Fibroblast of lung (primary cell): ENCODE data around the gene TIMM21. TPM values are rescaled to one million over a fixed set of nuclear protein-coding genes. Genes with fewer than 3 reads are reported as not detected.

Experiments
- DNase-seq, 2 donors: peaks; one replicate each; pipeline versions ENCODE4 v3.0.0 to v3.0.0-alpha.2; 2010; ENCODE audit warnings: low read depth in 2 of 2
- H2AFZ ChIP-seq: 2 replicates; pipeline ENCODE4 v1.5.1; 2012; ENCODE audit warnings: low read length, control low read depth, inconsistent platforms
- H3K27ac ChIP-seq: 2 replicates; pipeline ENCODE4 v1.5.1; 2011; ENCODE audit warnings: low read length, control low read depth; ENCODE audit not compliant: insufficient read depth
- H3K27me3 ChIP-seq: 2 replicates; pipeline ENCODE4 v1.5.1; 2011; ENCODE audit warnings: mild to moderate bottlenecking, low read length; ENCODE audit not compliant: control insufficient read depth, insufficient read depth
- H3K36me3 ChIP-seq: 2 replicates; pipeline ENCODE4 v1.5.1; 2011; ENCODE audit warnings: low read length; ENCODE audit not compliant: control insufficient read depth, insufficient read depth
- H3K4me1 ChIP-seq: 2 replicates; pipeline ENCODE4 v1.5.1; 2011; ENCODE audit warnings: low read length; ENCODE audit not compliant: control insufficient read depth, insufficient read depth; ENCODE audit errors: extremely low read depth
- H3K4me2 ChIP-seq: 2 replicates; pipeline ENCODE4 v1.5.1; 2011; ENCODE audit warnings: low read length, control low read depth; ENCODE audit not compliant: insufficient read depth; ENCODE audit errors: extremely low read depth
- H3K4me3 ChIP-seq, 4 experiments: fragments of 200-600 bp in 1 of 4; sonication (generic) in 1 of 4; replicated peaks in 1 of 4; 2 replicates each; pipeline ENCODE4 v1.5.1; 2011 to 2016; ENCODE audit warnings: low read length in 4 of 4, low read depth in 3 of 4, mild to moderate bottlenecking in 3 of 4, control low read depth in 2 of 4, inconsistent platforms in 1 of 4, mixed read lengths in 1 of 4; ENCODE audit not compliant: insufficient read depth in 1 of 4; ENCODE audit errors: control extremely low read depth in 1 of 4
- H3K79me2 ChIP-seq: 2 replicates; pipeline ENCODE4 v1.5.1; 2012; ENCODE audit warnings: mild to moderate bottlenecking, low read length, inconsistent platforms; ENCODE audit not compliant: control insufficient read depth, insufficient read depth
- H3K9ac ChIP-seq: 2 replicates; pipeline ENCODE4 v1.5.1; 2011; ENCODE audit warnings: mild to moderate bottlenecking, low read length, control low read depth; ENCODE audit not compliant: insufficient read depth
- H3K9me3 ChIP-seq: 2 replicates; pipeline ENCODE4 v1.5.1; 2012; ENCODE audit warnings: low read depth, low read length; ENCODE audit not compliant: control insufficient read depth, insufficient read depth
- H4K20me1 ChIP-seq: 2 replicates; pipeline ENCODE4 v1.5.1; 2011; ENCODE audit warnings: low read length; ENCODE audit not compliant: control insufficient read depth, insufficient read depth; ENCODE audit errors: extremely low read depth
- CTCF ChIP-seq, 2 donors: IDR thresholded peaks in 1 of 2; conservative IDR thresholded peaks in 1 of 2; 1 replicate in 1 of 2; 2 replicates in 1 of 2; pipeline ENCODE4 v1.5.1; 2011 to 2012; ENCODE audit warnings: low read length in 2 of 2, control low read depth in 1 of 2, inconsistent platforms in 1 of 2, low read depth in 1 of 2, mild to moderate bottlenecking in 1 of 2
- EZH2 ChIP-seq: IDR thresholded peaks from 2 replicates; pipeline ENCODE4 v1.5.1; 2012; ENCODE audit warnings: low read length, control low read depth, mild to moderate bottlenecking; ENCODE audit errors: missing control alignments
- polyA plus RNA-seq, 2 donors: library from polyadenylated mRNA; depleted of rRNA in 1 of 2; stranded (reverse) in 1 of 2; unstranded in 1 of 2; fragments of >200 nt; gene quantifications; 2 replicates each; pipeline ENCODE4 v1.2.1, GENCODE V29; 2011 to 2012; ENCODE audit warnings: missing spikeins in 1 of 2
- total RNA-seq: library from RNA; depleted of rRNA; stranded (reverse); fragments of >200 nt; gene quantifications from 2 replicates; pipeline ENCODE4 v1.2.1, GENCODE V29; 2014

TIMM21 gene
- total and polyA plus RNA-seq, 2 donors (not counting 1 experiment from before 2014, with no cell fraction given): 20.1 to 36.6 TPM

- H3K27ac ChIP-seq: no peak overlapping the region
- no peak overlapping the region for H2AFZ ChIP-seq
- peaks cover 7% of the 10 kb centered on the region for H3K4me1 ChIP-seq
- H3K9me3 ChIP-seq: no peaks in the 10 kb centered on the region
- no peak overlapping the region for H3K9ac ChIP-seq
- H3K36me3 ChIP-seq: no peaks in the 10 kb centered on the region
- H3K79me2 ChIP-seq: no peaks in the 10 kb centered on the region
- no peaks in the 10 kb centered on the region for H3K27me3 ChIP-seq
- no peak for TF ChIP-seq EZH2
- no peak for TF ChIP-seq CTCF (conservative IDR thresholded peaks at IDR 0.05 in 1 of 2, IDR thresholded peaks at IDR 0.05 in 1 of 2; ENCODE audit: low read depth in 1 of 2, low read length in 2 of 2)
- H3K4me3 ChIP-seq: no peak overlapping the region
- DNase-seq: no peak
- H4K20me1 ChIP-seq: no peaks in the 10 kb centered on the region
- no peak overlapping the region for H3K4me2 ChIP-seq
These were observed 38.3 kb downstream of the TIMM21 start for GRCh38 chr18:74186661-74187060.

GRCh38 chr18:74190086-74190485 is 41.8 kb downstream of the TIMM21 start:
- no peak overlapping the region for H3K27ac ChIP-seq
- no peaks in the 10 kb centered on the region for H4K20me1 ChIP-seq
- no peaks in the 10 kb centered on the region for H3K9me3 ChIP-seq
- H3K9ac ChIP-seq: no peak overlapping the region
- TF ChIP-seq EZH2 (no peak), CTCF (conservative IDR thresholded peaks at IDR 0.05 in 1 of 2, IDR thresholded peaks at IDR 0.05 in 1 of 2; ENCODE audit: low read depth in 1 of 2, low read length in 2 of 2) (no peak)
- no peaks in the 10 kb centered on the region for H3K36me3 ChIP-seq
- H3K79me2 ChIP-seq: no peaks in the 10 kb centered on the region
- DNase-seq: peak; percentile 53 to 61
- H3K27me3 ChIP-seq: peaks cover 7% of the 10 kb centered on the region
- H3K4me3 ChIP-seq: no peak overlapping the region
- H3K4me2 ChIP-seq: peak overlapping the region; percentile 59
- H3K4me1 ChIP-seq: peaks cover 7% of the 10 kb centered on the region
- no peak overlapping the region for H2AFZ ChIP-seq

- Histone ChIP-seq H3K4me3 (no peak overlapping the region), H3K9me3 (no peaks in the 10 kb centered on the region), H3K27ac (no peak overlapping the region), H3K79me2 (no peaks in the 10 kb centered on the region), H3K36me3 (no peaks in the 10 kb centered on the region), H3K4me1 (peaks cover 7% of the 10 kb centered on the region), H3K9ac (no peak overlapping the region), H3K4me2 (no peak overlapping the region), H3K27me3 (peaks cover 7% of the 10 kb centered on the region), H2AFZ (no peak overlapping the region), H4K20me1 (no peaks in the 10 kb centered on the region)
- TF ChIP-seq EZH2 (no peak), CTCF (conservative IDR thresholded peaks at IDR 0.05 in 1 of 2, IDR thresholded peaks at IDR 0.05 in 1 of 2; ENCODE audit: low read depth in 1 of 2, low read length in 2 of 2) (no peak)
- no peak for DNase-seq
These were observed 43.3 kb downstream of the TIMM21 start for GRCh38 chr18:74191577-74191976.
